SJSA1 (cell line): ENCODE results near the gene TOMM40. TPM values are rescaled to one million over a fixed set of nuclear protein-coding genes. Genes with fewer than 3 reads are reported as not detected.
A peak's percentile ranks its signal among the peaks of the same experiment; 100 is the strongest.

Experiments
- DNase-seq, 2 experiments: peaks; one replicate each; pipeline ENCODE4 v3.0.0-alpha.2; 2015 to 2020; ENCODE audit warnings: low spot score in 2 of 2, low read depth in 1 of 2
- H3K27ac ChIP-seq: fragments of 250-450 bp; sonication (Bioruptor Pico); 2 replicates; pipeline ENCODE4 v1.5.1; 2020; ENCODE audit warnings: mild to moderate bottlenecking, moderate library complexity
- H3K27me3 ChIP-seq: fragments of 250-450 bp; sonication (Bioruptor Pico); replicated peaks from 2 replicates; pipeline ENCODE4 v1.5.1; 2020; ENCODE audit warnings: mild to moderate bottlenecking, moderate library complexity
- H3K36me3 ChIP-seq: fragments of 250-450 bp; sonication (Bioruptor Pico); 2 replicates; pipeline ENCODE4 v1.5.1; 2020; ENCODE audit warnings: mild to moderate bottlenecking
- H3K4me1 ChIP-seq: fragments of 250-450 bp; sonication (Bioruptor Pico); replicated peaks from 2 replicates; pipeline ENCODE4 v1.6.1; 2021; ENCODE audit warnings: mild to moderate bottlenecking
- H3K4me3 ChIP-seq: fragments of 250-450 bp; sonication (Bioruptor Pico); 2 replicates; pipeline ENCODE4 v1.5.1; 2020; ENCODE audit warnings: mild to moderate bottlenecking
- H3K9me3 ChIP-seq: fragments of 250-450 bp; sonication (Bioruptor Pico); replicated peaks from 2 replicates; pipeline ENCODE4 v1.5.1; 2020; ENCODE audit warnings: mild to moderate bottlenecking
- total RNA-seq: library from RNA; depleted of rRNA; stranded (reverse); fragments of >200 nt; shearing (Covaris generic); gene quantifications from 2 replicates; pipeline ENCODE4 v1.2.3, GENCODE V29; 2014; rRNA removed

The TOMM40 gene
- total RNA-seq, 1 experiment from 2014 or later: 222 TPM

GRCh38 chr19:44947041-44947581 is 56.1 kb downstream of the TOMM40 start:
- H3K27ac ChIP-seq: no peak overlapping the region
- H3K27me3 ChIP-seq: no peaks in the 10 kb centered on the region
- no peak overlapping the region for H3K4me3 ChIP-seq
- no peaks in the 10 kb centered on the region for H3K4me1 ChIP-seq
- no peaks in the 10 kb centered on the region for H3K36me3 ChIP-seq
- DNase-seq: no peak
- H3K9me3 ChIP-seq: no peaks in the 10 kb centered on the region

- Histone ChIP-seq H3K27me3 (no peaks in the 10 kb centered on the region), H3K27ac (no peak overlapping the region), H3K4me1 (no peaks in the 10 kb centered on the region), H3K9me3 (no peaks in the 10 kb centered on the region), H3K4me3 (no peak overlapping the region), H3K36me3 (no peaks in the 10 kb centered on the region)
- DNase-seq: no peak
Observed at GRCh38 chr19:44948237-44948636, 57.2 kb downstream of the TOMM40 start.

- Histone ChIP-seq H3K9me3 (no peaks in the 10 kb centered on the region), H3K27me3 (no peaks in the 10 kb centered on the region), H3K4me3 (no peak overlapping the region), H3K4me1 (no peaks in the 10 kb centered on the region), H3K27ac (no peak overlapping the region), H3K36me3 (no peaks in the 10 kb centered on the region)
- no peak for DNase-seq
Observed at GRCh38 chr19:44948763-44949374, 57.8 kb downstream of the TOMM40 start.

- no peaks in the 10 kb centered on the region for H3K4me1 ChIP-seq
- H3K9me3 ChIP-seq: no peaks in the 10 kb centered on the region
- H3K27ac ChIP-seq: no peak overlapping the region
- no peaks in the 10 kb centered on the region for H3K27me3 ChIP-seq
- no peak for DNase-seq
- no peak overlapping the region for H3K4me3 ChIP-seq
- no peaks in the 10 kb centered on the region for H3K36me3 ChIP-seq
Observed at GRCh38 chr19:44949550-44949949, 58.5 kb downstream of the TOMM40 start.

- peak; percentile 58 to 75 for DNase-seq
- Histone ChIP-seq H3K4me1 (peaks cover 5% of the 10 kb centered on the region), H3K9me3 (no peaks in the 10 kb centered on the region; the same call in 1 of the 2 replicates), H3K27ac (no peak overlapping the region), H3K36me3 (peaks cover 5% of the 10 kb centered on the region), H3K27me3 (no peaks in the 10 kb centered on the region), H3K4me3 (no peak overlapping the region)
Observed at GRCh38 chr19:44951179-44952159, 60.4 kb downstream of the TOMM40 start.

Other genes starting within 250 kb of the TOMM40 start
- 101 and 182 TPM in 2 replicates for gene PVR, start 247.3 kb upstream of the TOMM40 start, total RNA-seq
- 0.06 and 1.6 TPM in 2 replicates for gene CEACAM19, start 219.8 kb upstream of the TOMM40 start, total RNA-seq
- not detected in 2 replicates for gene CEACAM16, start 192.1 kb upstream of the TOMM40 start, total RNA-seq
- 3.9 and 12.3 TPM in 2 replicates for gene BCL3, start 142.5 kb upstream of the TOMM40 start, total RNA-seq
- gene CBLC, start 113.4 kb upstream of the TOMM40 start, total RNA-seq: not detected in 2 replicates
- 95.1 and 116 TPM in 2 replicates for gene BCAM, start 82.2 kb upstream of the TOMM40 start, total RNA-seq
- gene NECTIN2, start 45.0 kb upstream of the TOMM40 start, total RNA-seq: 246 and 273 TPM in 2 replicates
- gene APOE, start 14.5 kb downstream of the TOMM40 start, total RNA-seq: 1.7 TPM in 2 replicates
- not detected in 2 replicates for gene APOC1, start 23.4 kb downstream of the TOMM40 start, total RNA-seq
- gene APOC4, start 51.0 kb downstream of the TOMM40 start, total RNA-seq: not detected in 2 replicates
- gene APOC2, start 54.8 kb downstream of the TOMM40 start, total RNA-seq: not detected in 2 replicates
- 29.1 and 44.9 TPM in 2 replicates for gene CLPTM1, start 64.1 kb downstream of the TOMM40 start, total RNA-seq
- gene RELB, start 110.2 kb downstream of the TOMM40 start, total RNA-seq: 5.8 and 12.6 TPM in 2 replicates
- gene CLASRP, start 147.8 kb downstream of the TOMM40 start, total RNA-seq: 14.4 and 51.8 TPM in 2 replicates
- not detected in 2 replicates for gene ZNF296, start 185.2 kb downstream of the TOMM40 start, total RNA-seq
- gene GEMIN7, start 188.0 kb downstream of the TOMM40 start, total RNA-seq: 42.0 and 46.9 TPM in 2 replicates
- 34.6 and 38.4 TPM in 2 replicates for gene PPP1R37, start 201.9 kb downstream of the TOMM40 start, total RNA-seq